Kidney capillary endothelial cell (primary cell): ENCODE results near the gene PDCD2L.
"Not testable (repeated sequence)": the region's sequence is repeated elsewhere in the genome, so short reads cannot be mapped to it uniquely, and the experiment has no call there.

Experiments used
- DNase-seq: peaks from one replicate; pipeline ENCODE4 v3.0.0-alpha.2; 2018; ENCODE audit warnings: low spot score

The PDCD2L gene

DNA sequence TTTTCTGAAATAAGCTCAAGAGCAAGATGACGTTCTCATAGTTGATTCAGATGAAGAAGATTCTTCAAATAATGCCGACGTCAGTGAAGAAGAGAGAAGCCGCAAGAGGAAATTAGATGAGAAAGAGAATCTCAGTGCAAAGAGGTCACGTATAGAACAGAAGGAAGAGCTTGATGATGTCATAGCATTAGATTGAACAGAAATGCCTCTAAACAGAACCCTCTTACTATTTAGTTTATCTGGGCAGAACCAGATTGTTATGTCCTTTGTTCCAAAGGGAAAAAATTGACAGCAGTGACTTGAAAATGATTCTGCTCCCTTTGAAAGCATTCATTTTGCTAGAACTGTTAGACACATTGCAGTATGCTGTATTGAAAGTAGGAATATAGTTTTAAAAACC lies 64.8 kb downstream of the PDCD2L start:
- DNase-seq, result not testable (repeated sequence)

DNA sequence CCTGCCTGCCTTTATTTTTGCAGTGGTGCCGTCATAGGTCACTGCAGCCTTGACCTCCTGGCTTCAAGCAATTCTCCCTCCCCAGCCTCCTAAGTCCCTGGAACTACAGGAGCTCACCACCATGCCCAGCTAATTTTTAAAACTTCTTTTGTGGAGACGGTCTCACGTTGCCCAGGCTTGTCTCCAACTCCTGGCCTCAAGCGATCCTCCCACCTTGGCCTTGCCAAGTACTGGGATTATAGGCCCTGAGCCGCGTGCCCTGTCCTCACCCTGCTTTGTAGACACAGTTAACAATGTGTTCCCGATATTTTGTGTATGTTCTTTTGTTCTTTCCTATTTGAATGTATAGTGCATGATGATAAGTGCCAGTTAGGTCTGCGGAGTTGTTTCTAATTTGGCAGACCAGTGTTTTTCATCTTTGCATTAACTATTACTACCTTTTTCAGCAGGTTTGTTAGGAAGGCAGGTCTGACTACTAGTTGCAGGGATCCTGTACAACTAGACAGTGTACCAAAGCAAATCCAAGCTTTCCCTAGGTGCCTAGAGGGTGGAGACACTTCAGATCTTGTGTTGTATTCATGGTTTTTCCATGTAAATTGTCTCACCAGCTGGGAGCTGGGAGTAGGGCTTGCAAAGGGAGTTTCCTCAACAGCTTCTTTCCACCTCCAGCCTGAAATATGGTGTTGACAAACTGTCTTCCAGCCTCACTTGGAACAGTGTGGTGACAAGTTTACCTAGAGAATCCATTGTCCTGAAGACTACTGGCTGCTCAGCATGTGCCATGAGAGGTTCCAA lies 67.9 kb downstream of the PDCD2L start:
- DNase-seq, result no peak

DNA sequence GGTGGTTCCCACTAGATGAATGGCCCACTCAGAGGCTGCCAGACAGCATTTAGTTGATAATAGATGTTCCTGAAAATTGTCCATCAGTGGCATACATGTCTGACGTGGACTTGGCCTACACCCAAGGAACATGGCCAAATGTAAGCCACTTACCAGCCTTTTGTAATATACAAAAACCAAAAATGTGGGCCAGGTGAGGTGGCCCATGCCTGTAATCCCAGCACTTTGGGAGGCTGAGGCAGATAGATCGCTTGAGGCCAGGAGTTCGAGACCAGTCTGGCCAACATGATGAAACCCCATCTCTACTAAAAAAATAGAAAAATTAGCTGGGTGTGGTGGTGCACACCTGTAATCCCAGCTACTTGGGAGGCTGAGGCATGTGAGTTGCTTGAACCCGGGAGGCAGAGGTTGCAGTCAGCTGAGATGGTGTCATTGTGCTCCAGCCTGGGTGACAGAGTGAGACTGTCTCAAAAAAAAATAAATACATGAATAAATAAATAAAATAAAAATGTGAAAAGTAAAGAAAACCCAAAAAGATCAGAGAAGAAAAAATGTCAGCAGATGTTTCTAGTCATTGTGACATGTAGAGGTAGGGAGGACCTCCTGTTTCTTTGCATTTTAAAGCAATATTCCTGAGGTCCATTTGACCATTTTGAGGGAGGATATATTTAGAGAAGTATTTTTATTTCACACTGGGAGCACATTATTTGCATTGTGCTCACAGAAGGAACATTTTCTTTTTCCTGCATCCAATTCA lies 70.2 kb downstream of the PDCD2L start:
- no peak for DNase-seq

DNA sequence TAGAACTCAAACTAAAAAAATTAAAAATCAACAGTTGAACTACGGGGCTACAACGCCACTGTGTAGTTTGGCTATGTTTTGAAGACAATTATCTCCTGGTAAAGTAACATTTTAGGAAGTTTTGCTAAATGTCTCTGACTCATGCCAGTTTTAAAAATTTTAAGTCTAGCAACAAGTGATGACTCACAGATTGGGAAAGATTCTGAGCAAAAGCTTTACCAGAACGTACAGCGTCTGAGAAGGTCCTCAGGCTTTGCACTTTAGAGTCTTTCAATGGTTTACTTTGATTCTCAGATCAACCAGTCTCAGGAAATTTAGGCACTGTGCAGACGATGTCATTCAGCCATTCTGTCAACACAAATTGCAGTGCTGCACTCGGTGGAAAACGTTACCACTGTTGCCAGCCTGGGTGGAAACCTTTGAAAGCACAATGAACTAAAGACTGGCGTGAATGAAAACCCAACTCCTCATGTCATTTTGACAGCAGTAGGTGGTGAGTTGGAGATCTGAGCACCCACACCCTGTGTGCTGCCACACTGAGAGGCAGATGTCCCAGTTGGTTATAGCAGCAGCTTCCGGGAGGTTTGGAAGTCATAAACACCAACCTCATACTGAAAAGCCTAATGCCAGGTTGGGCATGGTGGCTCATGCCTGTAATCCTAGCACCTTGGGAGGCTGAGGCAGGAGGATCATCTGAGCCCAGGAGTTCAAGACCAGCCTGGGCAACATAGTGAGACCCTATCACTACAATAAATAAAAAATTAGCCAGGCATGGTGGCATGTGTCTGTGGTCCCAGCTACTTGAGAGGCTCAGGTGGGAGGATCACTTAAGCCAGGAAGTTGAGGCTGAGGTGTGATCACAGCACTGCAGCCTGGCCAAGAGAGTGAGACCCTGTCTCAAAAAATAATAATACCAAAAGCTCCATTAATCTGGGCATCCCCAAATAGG lies 71.1 kb downstream of the PDCD2L start:
- DNase-seq, result peak; percentile 25
